ENCODE data around the gene AIPL1.

Gene AIPL1

GRCh38 chr17:6470751-6471521, 36.0 kb upstream of the AIPL1 start:
- no peak overlapping the region for H3K27ac ChIP-seq (ENCODE audit: low read depth, low read length)
- no peaks in the 10 kb centered on the region for H3K36me3 ChIP-seq (ENCODE audit: control insufficient read depth, low read length)
- no peaks in the 10 kb centered on the region for H3K4me1 ChIP-seq (ENCODE audit: control insufficient read depth, low read length)
- H4K20me1 ChIP-seq (ENCODE audit: control insufficient read depth, insufficient read depth, low read depth, low read length): no peaks in the 10 kb centered on the region
- no peaks in the 10 kb centered on the region for H3F3A ChIP-seq (ENCODE audit: control insufficient read depth, insufficient read depth)
- H3K9me3 ChIP-seq (ENCODE audit: control insufficient read depth, insufficient read depth, low read length): no peaks in the 10 kb centered on the region
- H3K4me2 ChIP-seq (ENCODE audit: low read length): no peak overlapping the region
- TF ChIP-seq EZH2phosphoT487 (IDR thresholded peaks at IDR 0.05; ENCODE audit: borderline replicate concordance, low read length): no peak
- TF ChIP-seq, protein P1, sequence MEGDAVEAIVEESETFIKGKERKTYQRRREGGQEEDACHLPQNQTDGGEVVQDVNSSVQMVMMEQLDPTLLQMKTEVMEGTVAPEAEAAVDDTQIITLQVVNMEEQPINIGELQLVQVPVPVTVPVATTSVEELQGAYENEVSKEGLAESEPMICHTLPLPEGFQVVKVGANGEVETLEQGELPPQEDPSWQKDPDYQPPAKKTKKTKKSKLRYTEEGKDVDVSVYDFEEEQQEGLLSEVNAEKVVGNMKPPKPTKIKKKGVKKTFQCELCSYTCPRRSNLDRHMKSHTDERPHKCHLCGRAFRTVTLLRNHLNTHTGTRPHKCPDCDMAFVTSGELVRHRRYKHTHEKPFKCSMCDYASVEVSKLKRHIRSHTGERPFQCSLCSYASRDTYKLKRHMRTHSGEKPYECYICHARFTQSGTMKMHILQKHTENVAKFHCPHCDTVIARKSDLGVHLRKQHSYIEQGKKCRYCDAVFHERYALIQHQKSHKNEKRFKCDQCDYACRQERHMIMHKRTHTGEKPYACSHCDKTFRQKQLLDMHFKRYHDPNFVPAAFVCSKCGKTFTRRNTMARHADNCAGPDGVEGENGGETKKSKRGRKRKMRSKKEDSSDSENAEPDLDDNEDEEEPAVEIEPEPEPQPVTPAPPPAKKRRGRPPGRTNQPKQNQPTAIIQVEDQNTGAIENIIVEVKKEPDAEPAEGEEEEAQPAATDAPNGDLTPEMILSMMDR (IDR thresholded peaks at IDR 0.05; ENCODE audit: low read depth, low read length, poor library complexity, severe bottlenecking): no peak
- no peaks in the 10 kb centered on the region for H3K9me2 ChIP-seq (replicated peaks; ENCODE audit: control insufficient read depth, low read length)
- no peak overlapping the region for H3K4me3 ChIP-seq (ENCODE audit: low read length)
- H3K79me2 ChIP-seq (ENCODE audit: control insufficient read depth, low read length): no peaks in the 10 kb centered on the region
- H3K27me3 ChIP-seq (ENCODE audit: control insufficient read depth, low read length): no peaks in the 10 kb centered on the region

- H4K20me1 ChIP-seq (ENCODE audit: control insufficient read depth, insufficient read depth, low read depth, low read length): no peaks in the 10 kb centered on the region
- no peaks in the 10 kb centered on the region for H3F3A ChIP-seq (ENCODE audit: control insufficient read depth, insufficient read depth)
- H3K4me3 ChIP-seq (ENCODE audit: low read length): no peak overlapping the region
- H3K27ac ChIP-seq (ENCODE audit: low read depth, low read length): no peak overlapping the region
- no peaks in the 10 kb centered on the region for H3K9me2 ChIP-seq (replicated peaks; ENCODE audit: control insufficient read depth, low read length)
- H3K36me3 ChIP-seq (ENCODE audit: control insufficient read depth, low read length): no peaks in the 10 kb centered on the region
- H3K27me3 ChIP-seq (ENCODE audit: control insufficient read depth, low read length): no peaks in the 10 kb centered on the region
- H3K79me2 ChIP-seq (ENCODE audit: control insufficient read depth, low read length): no peaks in the 10 kb centered on the region
- no peak for TF ChIP-seq EZH2phosphoT487 (IDR thresholded peaks at IDR 0.05; ENCODE audit: borderline replicate concordance, low read length)
- TF ChIP-seq, protein P1 (IDR thresholded peaks at IDR 0.05; ENCODE audit: low read depth, low read length, poor library complexity, severe bottlenecking): no peak
- no peaks in the 10 kb centered on the region for H3K9me3 ChIP-seq (ENCODE audit: control insufficient read depth, insufficient read depth, low read length)
- H3K4me1 ChIP-seq (ENCODE audit: control insufficient read depth, low read length): no peaks in the 10 kb centered on the region
- no peak overlapping the region for H3K4me2 ChIP-seq (ENCODE audit: low read length)
Measured at GRCh38 chr17:6470146-6470718, 35.3 kb upstream of the AIPL1 start.

GRCh38 chr17:6468051-6468790, 33.3 kb upstream of the AIPL1 start:
- H3K36me3 ChIP-seq (ENCODE audit: control insufficient read depth, low read length): no peaks in the 10 kb centered on the region
- H3K27me3 ChIP-seq (ENCODE audit: control insufficient read depth, low read length): no peaks in the 10 kb centered on the region
- H4K20me1 ChIP-seq (ENCODE audit: control insufficient read depth, insufficient read depth, low read depth, low read length): no peaks in the 10 kb centered on the region
- H3K27ac ChIP-seq (ENCODE audit: low read depth, low read length): no peak overlapping the region
- no peak overlapping the region for H3K4me3 ChIP-seq (ENCODE audit: low read length)
- no peaks in the 10 kb centered on the region for H3K9me2 ChIP-seq (replicated peaks; ENCODE audit: control insufficient read depth, low read length)
- no peaks in the 10 kb centered on the region for H3K79me2 ChIP-seq (ENCODE audit: control insufficient read depth, low read length)
- no peaks in the 10 kb centered on the region for H3K9me3 ChIP-seq (ENCODE audit: control insufficient read depth, insufficient read depth, low read length)
- no peak overlapping the region for H3K4me2 ChIP-seq (ENCODE audit: low read length)
- no peaks in the 10 kb centered on the region for H3F3A ChIP-seq (ENCODE audit: control insufficient read depth, insufficient read depth)
- TF ChIP-seq, protein P1 (IDR thresholded peaks at IDR 0.05; ENCODE audit: low read depth, low read length, poor library complexity, severe bottlenecking): no peak
- no peak for TF ChIP-seq EZH2phosphoT487 (IDR thresholded peaks at IDR 0.05; ENCODE audit: borderline replicate concordance, low read length)
- H3K4me1 ChIP-seq (ENCODE audit: control insufficient read depth, low read length): no peaks in the 10 kb centered on the region

Measured in DOHH2 (cell line).